Lower leg skin (tissue), 4 donors: ENCODE data around the gene RPL18A. TPM values are rescaled to one million over a fixed set of nuclear protein-coding genes. Genes with fewer than 3 reads are reported as not detected.

ENCODE experiments used
- DNase-seq, 2 donors: peaks; one replicate each; pipeline ENCODE4 v3.0.0-alpha.2; 2019; ENCODE audit warnings: low spot score in 2 of 2
- H3K4me3 ChIP-seq: fragments of 200-600 bp; sonication (generic); 2 replicates; pipeline ENCODE4 v1.5.1; 2017; ENCODE audit warnings: mild to moderate bottlenecking, low read depth; ENCODE audit not compliant: poor library complexity, severe bottlenecking
- CTCF ChIP-seq, 3 donors: fragments of 450-650 bp; IDR thresholded peaks; one replicate each; pipeline ENCODE4 v1.5.1; 2016; ENCODE audit warnings: antibody characterized with exemption in 3 of 3, mild to moderate bottlenecking in 3 of 3, moderate library complexity in 2 of 3
- POLR2A ChIP-seq, 2 donors: fragments of 450-650 bp; IDR thresholded peaks; one replicate each; pipeline ENCODE4 v1.6.1; 2016 to 2017; ENCODE audit warnings: antibody characterized with exemption in 2 of 2, mild to moderate bottlenecking in 1 of 2, moderate library complexity in 1 of 2
- WGBS, 2 donors: methylation state at CpG; one replicate each; pipeline ENCODE4 v1.1.5; 2018; 5-methylcytosine and 5-hydroxymethylcytosine counted together
- intact Hi-C: fragments of 100-400 bp; cut with DNase I; formaldehyde crosslinking; loops from one replicate; pipeline ENCODE4 v1.15.0; 2023; ENCODE audit warnings: low total_unique reads
- total RNA-seq, 4 donors: library from RNA; depleted of rRNA; stranded (reverse); fragments of >200 nt; gene quantifications; one replicate each; pipeline ENCODE4 v1.1.0, GENCODE V29; 2016

The RPL18A gene
- total RNA-seq, 4 donors from 2014 or later: 2,094 to 3,301 (median 2,396) TPM

DNA sequence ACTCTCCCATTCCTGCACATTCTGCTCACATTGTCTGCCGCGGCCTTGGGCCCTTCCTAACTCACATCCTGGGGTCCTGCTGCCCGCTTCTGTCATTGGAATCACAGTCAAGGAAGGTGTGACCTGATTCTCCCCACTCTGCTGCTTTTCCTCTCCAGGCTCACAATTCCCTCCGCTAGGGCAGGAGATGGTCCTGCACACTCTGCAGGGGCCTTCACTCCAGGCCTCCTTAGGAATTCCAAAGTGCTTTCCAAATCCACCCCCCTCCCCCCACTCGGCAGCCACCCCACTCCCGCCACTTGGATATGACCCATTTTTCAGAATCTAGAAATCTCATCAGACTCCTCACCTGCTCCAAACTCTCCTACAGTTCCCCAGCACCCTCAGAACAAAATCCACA is 9.0 kb downstream of the RPL18A start:
- TF ChIP-seq POLR2A (IDR thresholded peaks at IDR 0.05) (no peak), CTCF (IDR thresholded peaks at IDR 0.05) (no peak)
- intact Hi-C loops: loop anchor here (5.0 kb wide), 1 partner anchor 124 kb away; no protein-coding TSS in a partner anchor
- H3K4me3 ChIP-seq: no peak overlapping the region
- no peak for DNase-seq
- 71 to 75% methylated on average over 6 of the region's 6 CpGs for WGBS, 2 donors

DNA sequence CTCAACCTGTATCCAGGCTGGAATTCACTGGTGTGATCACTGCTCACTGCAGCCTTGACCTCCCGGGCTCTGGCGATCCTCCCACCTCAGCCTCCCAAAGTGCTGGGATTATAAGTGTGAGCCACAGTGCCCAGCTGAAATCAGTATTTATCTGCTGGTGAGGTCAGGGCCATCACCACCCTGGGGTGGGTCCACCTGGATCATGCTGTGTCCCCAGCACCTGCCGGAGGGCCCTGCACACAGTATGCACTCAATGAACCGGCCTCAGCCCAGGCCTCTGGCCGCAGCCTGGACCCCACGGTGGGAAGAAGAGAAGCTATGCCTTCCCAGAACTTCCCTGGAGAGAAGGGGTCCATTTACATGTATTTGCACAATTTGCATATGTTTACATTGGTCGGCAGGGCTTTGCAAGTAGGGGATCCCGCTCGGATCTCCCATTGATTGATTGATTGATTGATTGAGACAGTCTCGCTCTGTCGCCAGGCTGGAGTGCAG is 9.5 kb downstream of the RPL18A start:
- 45 to 56% methylated on average over 11 of the region's 11 CpGs for WGBS, 2 donors
- intact Hi-C loops: loop anchor here (5.0 kb wide), 1 partner anchor 123 kb away; no protein-coding TSS in a partner anchor

DNA sequence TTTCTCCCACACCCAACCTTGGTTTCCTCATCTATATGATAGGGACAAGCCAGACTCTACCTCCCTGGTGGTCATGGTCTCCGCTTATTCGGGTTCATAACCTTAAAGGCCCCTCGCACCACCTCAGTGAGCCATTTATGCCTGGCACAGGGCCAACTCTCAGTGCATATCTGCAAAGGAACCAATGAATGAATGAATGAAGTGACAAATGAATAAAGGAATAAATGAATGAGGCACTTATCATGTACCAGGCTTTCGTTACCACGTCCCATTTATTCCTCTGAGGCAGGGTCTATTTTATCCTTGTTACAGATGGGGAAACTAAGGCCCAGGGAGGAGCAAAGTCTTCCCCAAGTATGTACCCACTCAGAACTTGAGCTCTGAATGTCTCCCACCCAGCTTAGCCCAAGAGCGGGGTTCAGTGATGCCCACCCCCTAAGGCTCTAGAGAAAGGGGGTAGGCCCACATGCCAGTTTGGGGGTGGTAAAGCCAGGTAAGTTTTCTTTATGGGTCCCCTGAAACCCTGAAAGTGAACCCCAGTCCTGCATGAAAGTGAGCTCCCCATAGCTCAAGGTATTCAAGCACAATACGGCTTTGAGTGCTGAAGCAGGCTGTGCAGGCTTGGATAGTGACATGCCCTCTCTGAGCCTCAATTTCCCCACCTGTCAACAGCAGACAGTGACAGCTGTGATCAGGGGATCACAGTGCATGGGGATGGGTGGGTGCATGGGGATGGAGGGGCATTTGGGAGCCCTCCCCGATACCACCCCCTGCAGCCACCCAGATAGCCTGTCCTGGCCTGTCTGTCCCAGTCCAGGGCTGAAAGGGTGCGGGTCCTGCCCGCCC is 11.5 kb downstream of the RPL18A start:
- no peak overlapping the region for H3K4me3 ChIP-seq
- no peak for TF ChIP-seq CTCF (IDR thresholded peaks at IDR 0.05)
- TF ChIP-seq POLR2A (IDR thresholded peaks at IDR 0.05): no peak
- intact Hi-C loops: no loop called here
- WGBS, 2 donors: 58 to 71% methylated on average over 8 to 9 of the region's 10 CpGs
- no peak for DNase-seq

More for the DNA sequence above, 9.5 kb downstream of the RPL18A start:
- no peak overlapping the region for H3K4me3 ChIP-seq
- DNase-seq: no peak
- TF ChIP-seq CTCF (IDR thresholded peaks at IDR 0.05) (no peak), POLR2A (IDR thresholded peaks at IDR 0.05) (no peak)

DNA sequence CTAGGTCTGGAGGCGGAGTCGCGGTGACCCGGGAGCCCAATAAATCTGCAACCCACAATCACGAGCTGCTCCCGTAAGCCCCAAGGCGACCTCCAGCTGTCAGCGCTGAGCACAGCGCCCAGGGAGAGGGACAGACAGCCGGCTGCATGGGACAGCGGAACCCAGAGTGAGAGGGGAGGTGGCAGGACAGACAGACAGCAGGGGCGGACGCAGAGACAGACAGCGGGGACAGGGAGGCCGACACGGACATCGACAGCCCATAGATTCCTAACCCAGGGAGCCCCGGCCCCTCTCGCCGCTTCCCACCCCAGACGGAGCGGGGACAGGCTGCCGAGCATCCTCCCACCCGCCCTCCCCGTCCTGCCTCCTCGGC is 12.2 kb downstream of the RPL18A start, which contains the start of gene SLC5A5:
Gene SLC5A5 (plus strand): TSS at position 68 of the 373 bp plus-strand sequence. CDS start 375 bp downstream, outside the sequence.
- no peak within 1 kb of the TSS for H3K4me3 ChIP-seq
- intact Hi-C loops: no loop called here
- DNase-seq: no peak
- TF ChIP-seq POLR2A (IDR thresholded peaks at IDR 0.05): no peak
- no peak for TF ChIP-seq CTCF (IDR thresholded peaks at IDR 0.05)
- 0 to 9% methylated on average over 7 to 16 of the region's 26 CpGs for WGBS, 2 donors

GRCh38 chr19:17872251-17873001 is 12.7 kb downstream of the RPL18A start:
- DNase-seq: no peak
- H3K4me3 ChIP-seq: no peak overlapping the region
- intact Hi-C loops: no loop called here
- 1 to 3% methylated on average over 19 to 48 of the region's 61 CpGs for WGBS, 2 donors
- no peak for TF ChIP-seq CTCF (IDR thresholded peaks at IDR 0.05)
- no peak for TF ChIP-seq POLR2A (IDR thresholded peaks at IDR 0.05)
